Kidney (tissue), 14 donors: Measurements from ENCODE around the gene WWC2. TPM values are rescaled to one million over a fixed set of nuclear protein-coding genes. Genes with fewer than 3 reads are reported as not detected.
A peak's percentile ranks its signal among the peaks of the same experiment; 100 is the strongest.

Source experiments
- DNase-seq, 5 donors: peaks; one replicate each; pipeline ENCODE4 v3.0.0-alpha.2; 2013 to 2020
- FAIRE-seq: peaks from 2 replicates; lab custom pipeline; 2012; peaks lifted over from hg19 to GRCh38; lab: Jason Lieb, UNC
- H3K27ac ChIP-seq, 2 donors: one replicate each; pipeline ENCODE4 v1.7.0; 2013; ENCODE audit warnings: low read depth in 2 of 2, low read length in 2 of 2, inconsistent platforms in 1 of 2
- H3K27me3 ChIP-seq: one replicate; pipeline ENCODE4 v1.7.1; 2013; ENCODE audit warnings: low read length, inconsistent platforms; ENCODE audit not compliant: control insufficient read depth, insufficient read depth
- H3K36me3 ChIP-seq, 3 donors: one replicate each; pipeline versions ENCODE4 v1.7.0 to v1.7.1; 2013; ENCODE audit warnings: low read length in 3 of 3, control low read depth in 1 of 3, inconsistent platforms in 1 of 3; ENCODE audit not compliant: insufficient read depth in 3 of 3, control insufficient read depth in 2 of 3
- H3K4me1 ChIP-seq, 3 donors: one replicate each; pipeline versions ENCODE4 v1.7.0 to v1.7.1; 2013; ENCODE audit warnings: low read length in 3 of 3, inconsistent platforms in 1 of 3, low read depth in 1 of 3; ENCODE audit not compliant: control insufficient read depth in 2 of 3, insufficient read depth in 2 of 3
- H3K4me3 ChIP-seq, 3 donors: one replicate each; pipeline versions ENCODE4 v1.7.0 to v1.8.1; 2013; ENCODE audit warnings: low read length in 3 of 3, control low read depth in 1 of 3, inconsistent platforms in 1 of 3
- H3K9ac ChIP-seq, 3 donors: one replicate each; pipeline versions ENCODE4 v1.7.0 to v1.7.1; 2013; ENCODE audit warnings: low read length in 3 of 3, control low read depth in 1 of 3, inconsistent platforms in 1 of 3
- H3K9me3 ChIP-seq, 3 donors: one replicate each; pipeline versions ENCODE4 v1.7.0 to v1.7.1; 2013; ENCODE audit warnings: low read length in 3 of 3, control low read depth in 1 of 3, inconsistent platforms in 1 of 3; ENCODE audit not compliant: control insufficient read depth in 2 of 3, insufficient read depth in 1 of 3
- intact Hi-C: fragments of 100-400 bp; cut with DNase I; formaldehyde crosslinking; loops from one replicate; pipeline ENCODE4 v1.11.1; 2022
- polyA plus RNA-seq: library from polyadenylated mRNA; stranded (reverse); fragments of 350-450 nt; fragmentation: Illumina TruSeq; extraction: RNeasy Lipid Tissue Mini Kit (QIAGEN cat#74804); gene quantifications from one replicate; pipeline ENCODE4 v1.2.3, GENCODE V29; 2014; ENCODE audit warnings: low read depth, low replicate concordance; ENCODE audit not compliant: insufficient read depth
- total RNA-seq: library from RNA; stranded (reverse); fragmentation: NEBNext Ultra II Directional; extraction: Animal tissue kit (Norgen Biotek cat#: 25700); gene quantifications from one replicate; pipeline ENCODE4 v1.2.1, GENCODE V29; 2021
- TF ChIP-seq, protein P1 (sequence below): IDR thresholded peaks from 3 replicates; pipeline ENCODE4 v1.5.1; 2012; ENCODE audit warnings: mild to moderate bottlenecking, moderate library complexity, borderline replicate concordance; ENCODE audit not compliant: insufficient read depth; ENCODE audit errors: extremely low read depth
- donor health status: control.
- donor health status: control.
- donor health status: control.
- donor health status: control.
- donor health status: control.
- donor health status: DM: yes; HTN: yes; CAD: no.
- donor health status: Normal renal cell carcinoma (clear cell type).

Gene WWC2
- total and polyA plus RNA-seq, 2 donors from 2014 or later: 10.1 to 59.6 TPM

DNA sequence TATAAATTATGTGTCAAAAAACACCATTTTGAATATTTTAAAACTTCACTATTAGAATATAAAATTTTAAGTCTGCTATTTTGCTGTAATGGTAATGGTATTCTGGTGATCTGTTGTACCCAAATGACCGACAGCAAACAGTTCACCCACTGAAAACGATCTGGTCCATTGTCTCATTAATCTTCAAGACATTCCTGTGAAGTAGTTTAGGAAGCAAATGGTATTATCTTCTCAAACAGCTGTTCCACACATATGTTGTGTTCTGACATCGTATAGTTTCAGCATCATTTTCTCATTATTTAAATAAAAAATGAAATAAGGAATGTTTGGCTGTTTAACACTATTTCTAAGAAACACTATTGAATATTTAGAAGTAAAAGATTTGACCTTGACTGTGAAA lies 98.1 kb downstream of the WWC2 start:
- Histone ChIP-seq H3K4me3 (no peak overlapping the region), H3K27ac (no peak overlapping the region), H3K4me1 (peaks cover 0 to 5% (median 0%) of the 10 kb centered on the region in 3 donors), H3K27me3 (no peaks in the 10 kb centered on the region), H3K9ac (no peak overlapping the region), H3K9me3 (no peaks in the 10 kb centered on the region), H3K36me3 (peaks cover 0 to 2% (median 0%) of the 10 kb centered on the region in 3 donors)
- peak in 1 of 5 donors; percentile 29 for DNase-seq
- TF ChIP-seq, protein P1, sequence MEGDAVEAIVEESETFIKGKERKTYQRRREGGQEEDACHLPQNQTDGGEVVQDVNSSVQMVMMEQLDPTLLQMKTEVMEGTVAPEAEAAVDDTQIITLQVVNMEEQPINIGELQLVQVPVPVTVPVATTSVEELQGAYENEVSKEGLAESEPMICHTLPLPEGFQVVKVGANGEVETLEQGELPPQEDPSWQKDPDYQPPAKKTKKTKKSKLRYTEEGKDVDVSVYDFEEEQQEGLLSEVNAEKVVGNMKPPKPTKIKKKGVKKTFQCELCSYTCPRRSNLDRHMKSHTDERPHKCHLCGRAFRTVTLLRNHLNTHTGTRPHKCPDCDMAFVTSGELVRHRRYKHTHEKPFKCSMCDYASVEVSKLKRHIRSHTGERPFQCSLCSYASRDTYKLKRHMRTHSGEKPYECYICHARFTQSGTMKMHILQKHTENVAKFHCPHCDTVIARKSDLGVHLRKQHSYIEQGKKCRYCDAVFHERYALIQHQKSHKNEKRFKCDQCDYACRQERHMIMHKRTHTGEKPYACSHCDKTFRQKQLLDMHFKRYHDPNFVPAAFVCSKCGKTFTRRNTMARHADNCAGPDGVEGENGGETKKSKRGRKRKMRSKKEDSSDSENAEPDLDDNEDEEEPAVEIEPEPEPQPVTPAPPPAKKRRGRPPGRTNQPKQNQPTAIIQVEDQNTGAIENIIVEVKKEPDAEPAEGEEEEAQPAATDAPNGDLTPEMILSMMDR: no peak
- intact Hi-C loops: no loop called here
- FAIRE-seq: no peak

DNA sequence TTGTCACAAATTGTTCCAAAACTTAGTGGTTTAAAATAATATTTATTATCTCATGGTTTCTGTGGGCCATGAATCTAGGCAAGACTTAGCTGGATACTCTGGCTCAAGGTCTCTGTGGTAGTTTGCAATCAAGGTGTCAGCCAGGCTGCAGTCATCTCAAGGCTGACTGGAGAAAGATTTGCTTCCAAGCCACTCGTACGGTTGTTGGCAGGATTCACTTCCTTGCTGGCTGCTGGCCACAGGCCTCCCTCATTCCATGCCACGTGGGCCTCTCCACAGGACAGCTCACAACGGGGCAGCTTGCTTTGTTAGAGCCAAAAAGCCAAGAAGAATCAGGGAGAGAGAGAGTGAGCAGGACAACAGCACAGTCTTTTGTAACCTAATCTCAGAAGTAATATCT lies 101.4 kb downstream of the WWC2 start:
- no peaks in the 10 kb centered on the region for H3K9me3 ChIP-seq
- no peak overlapping the region for H3K27ac ChIP-seq
- peaks cover 0 to 5% (median 0%) of the 10 kb centered on the region in 3 donors for H3K4me1 ChIP-seq
- no peaks in the 10 kb centered on the region for H3K27me3 ChIP-seq
- H3K9ac ChIP-seq: no peak overlapping the region
- intact Hi-C loops: no loop called here
- TF ChIP-seq, protein P1: no peak
- no peaks in the 10 kb centered on the region for H3K36me3 ChIP-seq
- H3K4me3 ChIP-seq: no peak overlapping the region
- DNase-seq (peak in 1 of 5 donors; percentile 83), FAIRE-seq (peak; percentile 37)

DNA sequence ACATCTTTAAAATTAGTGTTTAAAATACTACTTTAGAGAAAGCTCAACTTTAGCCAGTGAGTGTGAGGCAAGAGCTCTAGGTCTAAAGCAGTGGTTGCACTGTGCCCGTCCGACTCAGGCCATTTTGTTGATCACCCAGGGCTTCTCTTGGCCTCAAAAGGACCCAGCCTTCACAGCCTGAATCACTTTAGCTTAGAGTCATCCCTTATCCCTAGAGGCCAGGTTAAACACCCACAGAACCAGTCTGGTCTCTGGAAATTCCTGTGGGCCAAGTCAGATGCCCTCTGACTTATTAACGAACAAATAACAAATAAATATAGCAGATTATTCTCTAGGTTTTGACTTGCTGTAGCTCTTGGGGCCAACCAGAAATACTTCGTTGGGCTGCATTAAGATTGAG lies 102.3 kb downstream of the WWC2 start:
- peaks cover 0 to 10% (median 3%) of the 10 kb centered on the region in 3 donors for H3K4me1 ChIP-seq
- H3K4me3 ChIP-seq: no peak overlapping the region
- no peak for FAIRE-seq
- H3K27me3 ChIP-seq: no peaks in the 10 kb centered on the region
- TF ChIP-seq, protein P1: no peak
- DNase-seq: no peak
- H3K36me3 ChIP-seq: no peaks in the 10 kb centered on the region
- no peak overlapping the region for H3K9ac ChIP-seq
- intact Hi-C loops: no loop called here
- H3K27ac ChIP-seq: no peak overlapping the region
- H3K9me3 ChIP-seq: no peaks in the 10 kb centered on the region

DNA sequence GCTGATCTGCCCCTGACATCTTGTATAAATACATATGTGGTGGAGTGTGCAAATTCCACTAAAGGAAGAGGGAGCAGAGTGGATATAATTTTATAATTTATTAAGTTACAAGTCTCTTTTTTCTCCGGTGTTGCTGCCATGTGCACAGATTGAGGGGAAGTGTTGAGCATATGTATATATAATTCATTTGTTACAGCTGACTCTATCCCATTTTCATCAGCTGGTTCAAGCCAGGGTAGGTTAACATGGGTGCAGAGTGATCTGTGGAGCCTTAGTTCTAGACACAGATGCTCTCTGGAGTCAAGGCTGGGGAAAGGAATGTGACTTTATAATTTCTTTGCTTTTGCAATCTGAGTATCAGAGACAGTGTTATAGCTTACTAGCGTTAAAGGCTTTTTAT lies 103.5 kb downstream of the WWC2 start:
- DNase-seq (no peak), FAIRE-seq (no peak)
- Histone ChIP-seq H3K9ac (no peak overlapping the region), H3K27me3 (no peaks in the 10 kb centered on the region), H3K27ac (no peak overlapping the region), H3K4me1 (peaks cover 0 to 10% (median 3%) of the 10 kb centered on the region in 3 donors), H3K9me3 (no peaks in the 10 kb centered on the region), H3K36me3 (no peaks in the 10 kb centered on the region), H3K4me3 (no peak overlapping the region)
- intact Hi-C loops: no loop called here
- TF ChIP-seq, protein P1: no peak
